HCT116 (cell line): Measurements from ENCODE around the gene SGK2. TPM values are rescaled to one million over a fixed set of nuclear protein-coding genes. Genes with fewer than 3 reads are reported as not detected.

Source experiments
- ATAC-seq: fragments of 200-7000 bp; cut with Tn5 transposase; 2 replicates; pipeline ENCODE4 v1.9.1; 2020; ENCODE audit warnings: mild to moderate bottlenecking, moderate library complexity
- Bru-seq: library from RNA; stranded (reverse); fragments of 400-500 nt; gene quantifications from one replicate; lab custom pipeline; 2021; lab: Mats Ljungman, UMichigan
- BruChase-seq, 2 experiments: library from RNA; stranded (reverse); fragments of 400-500 nt; gene quantifications; one replicate each; lab custom pipeline; 2021; lab: Mats Ljungman, UMichigan
- BruUV-seq: library from RNA; stranded (reverse); fragments of 400-500 nt; replicated peaks from 2 replicates; lab custom pipeline; 2021; lab: Mats Ljungman, UMichigan
- CTCF ChIA-PET: fragments of 300-600 bp; sonication (Branson Sonifier 250); formaldehyde crosslinking; loops from one replicate; lab custom pipeline; 2021; ENCODE audit warnings: antibody characterized with exemption; lab: Charles Lee
- POLR2A ChIA-PET: fragments of 300-600, 350-600 bp; sonication (Branson Sonifier 250); formaldehyde crosslinking; loops from one replicate; lab custom pipeline; 2021; ENCODE audit warnings: antibody characterized with exemption; lab: Charles Lee
- RAD21 ChIA-PET, 2 experiments: fragments of 300-600 bp; sonication (Branson Sonifier 250); formaldehyde crosslinking; loops; one replicate each; lab custom pipeline; 2023; ENCODE audit warnings: low total read pairs in 2 of 2; ENCODE audit not compliant: uncharacterized antibody in 2 of 2, unreplicated experiment in 2 of 2, low non-redundant PET in 1 of 2; lab: Charles Lee
- DNase-seq: peaks from one replicate; pipeline ENCODE4 v3.0.0-alpha.2; 2010; ENCODE audit warnings: low read depth, low spot score
- H2AFZ ChIP-seq: fragments of 200-600 bp; shearing (Covaris generic), sonication (generic); 2 replicates; pipeline ENCODE4 v1.6.1; 2017; ENCODE audit warnings: low read depth, mixed run types, mixed read lengths, antibody characterized with exemption, low read length; ENCODE audit not compliant: poor library complexity, severe bottlenecking
- H3K27ac ChIP-seq: 2 replicates; pipeline ENCODE4 v1.5.1; 2012; ENCODE audit warnings: low read depth, low read length
- H3K27me3 ChIP-seq: fragments of 200-600 bp; sonication (generic); 2 replicates; pipeline ENCODE4 v1.6.1; 2016; ENCODE audit warnings: mixed run types, low read length, mixed read lengths; ENCODE audit not compliant: insufficient read depth
- H3K36me3 ChIP-seq, 2 experiments: fragments of 200-500 bp in 1 of 2; fragments of 200-600 bp in 1 of 2; sonication (Bioruptor generic) in 1 of 2; sonication (generic) in 1 of 2; 2 replicates each; pipeline versions ENCODE4 v1.5.1 to v1.6.1; 2014 to 2016; ENCODE audit warnings: low read length in 2 of 2, inconsistent platforms in 1 of 2, mixed read lengths in 1 of 2, mixed run types in 1 of 2; ENCODE audit not compliant: insufficient read depth in 2 of 2, control insufficient read depth in 1 of 2
- H3K4me1 ChIP-seq, 2 experiments: fragments of 200-600 bp in 1 of 2; sonication (generic) in 1 of 2; 2 replicates each; pipeline versions ENCODE4 v1.5.1 to v1.6.1; 2012 to 2017; ENCODE audit warnings: low read length in 2 of 2, inconsistent platforms in 1 of 2, mild to moderate bottlenecking in 1 of 2, mixed read lengths in 1 of 2, mixed run types in 1 of 2, moderate library complexity in 1 of 2; ENCODE audit not compliant: insufficient read depth in 2 of 2, control insufficient read depth in 1 of 2
- H3K4me2 ChIP-seq: fragments of 200-600 bp; sonication (generic); 2 replicates; pipeline ENCODE4 v1.6.1; 2017; ENCODE audit warnings: mixed run types, low read length, mixed read lengths
- H3K4me3 ChIP-seq, 2 experiments: fragments of 200-600 bp in 1 of 2; sonication (generic) in 1 of 2; replicated peaks in 1 of 2; 2 replicates each; pipeline ENCODE4 v1.5.1; 2011 to 2016; ENCODE audit warnings: low read length in 2 of 2, control low read depth in 1 of 2, low read depth in 1 of 2, mild to moderate bottlenecking in 1 of 2, mixed read lengths in 1 of 2, mixed run types in 1 of 2
- H3K79me2 ChIP-seq: fragments of 200-600 bp; sonication (generic); 2 replicates; pipeline ENCODE4 v1.6.1; 2017; ENCODE audit warnings: mild to moderate bottlenecking, mixed run types, low read length, moderate library complexity, mixed read lengths; ENCODE audit not compliant: insufficient read depth
- H3K9ac ChIP-seq: fragments of 200-600 bp; sonication (generic); 2 replicates; pipeline ENCODE4 v1.6.1; 2016; ENCODE audit warnings: low read length, mixed read lengths
- H3K9me2 ChIP-seq: fragments of 200-600 bp; sonication (generic), shearing (Covaris generic); 2 replicates; pipeline ENCODE4 v1.6.1; 2017; ENCODE audit warnings: mixed run types, mild to moderate bottlenecking, moderate library complexity; ENCODE audit not compliant: insufficient read depth
- H3K9me3 ChIP-seq, 2 experiments: fragments of 200-500 bp in 1 of 2; fragments of 200-600 bp in 1 of 2; sonication (Bioruptor generic) in 1 of 2; sonication (generic) in 1 of 2; 2 replicates each; pipeline ENCODE4 v1.6.1; 2014 to 2017; ENCODE audit warnings: low read length in 2 of 2, mixed read lengths in 2 of 2, inconsistent platforms in 1 of 2, low read depth in 1 of 2, mild to moderate bottlenecking in 1 of 2, mixed run types in 1 of 2, moderate library complexity in 1 of 2; ENCODE audit not compliant: control insufficient read depth in 1 of 2, insufficient read depth in 1 of 2
- H4K20me1 ChIP-seq: fragments of 200-600 bp; sonication (generic), shearing (Covaris generic); 2 replicates; pipeline ENCODE4 v1.6.1; 2017; ENCODE audit warnings: mixed run types, mild to moderate bottlenecking, moderate library complexity; ENCODE audit not compliant: insufficient read depth
- CBX3 ChIP-seq: IDR thresholded peaks from 2 replicates; pipeline ENCODE4 v1.6.1; 2012; ENCODE audit warnings: low read depth
- CEBPB ChIP-seq: IDR thresholded peaks from 2 replicates; pipeline ENCODE4 v1.6.1; 2012; ENCODE audit warnings: low read depth
- EGR1 ChIP-seq: IDR thresholded peaks from 2 replicates; pipeline ENCODE4 v1.6.1; 2012; ENCODE audit warnings: low read depth
- ELF1 ChIP-seq: IDR thresholded peaks from 2 replicates; pipeline ENCODE4 v1.6.1; 2012; ENCODE audit warnings: low read depth, borderline replicate concordance
- EZH2 ChIP-seq: fragments of 200-600 bp; sonication (generic); IDR thresholded peaks from 2 replicates; pipeline ENCODE4 v1.6.1; 2017; ENCODE audit warnings: antibody characterized with exemption, mixed run types
- EZH2phosphoT487 ChIP-seq: fragments of 200-600 bp; IDR thresholded peaks from 2 replicates; pipeline ENCODE4 v1.6.1; 2018; ENCODE audit warnings: antibody characterized with exemption, borderline replicate concordance
- POLR2AphosphoS5 ChIP-seq: IDR thresholded peaks from 2 replicates; pipeline ENCODE4 v1.6.1; 2011; ENCODE audit warnings: mild to moderate bottlenecking, low read depth, low read length, moderate library complexity
- SIN3A ChIP-seq: IDR thresholded peaks from 2 replicates; pipeline ENCODE4 v1.6.1; 2012; ENCODE audit warnings: low read depth
- SRF ChIP-seq: IDR thresholded peaks from 2 replicates; pipeline ENCODE4 v1.6.1; 2012; ENCODE audit warnings: low read depth
- TCF7L2 ChIP-seq: IDR thresholded peaks from 2 replicates; pipeline ENCODE4 v1.7.0; 2011; ENCODE audit warnings: borderline replicate concordance, inconsistent platforms; ENCODE audit not compliant: insufficient read depth, insufficient read length; ENCODE audit errors: extremely low read depth
- YY1 ChIP-seq: IDR thresholded peaks from 2 replicates; pipeline ENCODE4 v1.6.1; 2011; ENCODE audit warnings: low read length, low read depth, moderate library complexity, mild to moderate bottlenecking; ENCODE audit not compliant: insufficient replicate concordance; ENCODE audit errors: extremely low read depth
- ZFX ChIP-seq: fragments of 450-650 bp; IDR thresholded peaks from 2 replicates; pipeline ENCODE4 v1.6.1; 2017
- ZNF274 ChIP-seq: fragments of 200-500 bp; sonication (Bioruptor generic); IDR thresholded peaks from 2 replicates; pipeline ENCODE4 v1.6.1; 2014; ENCODE audit warnings: mild to moderate bottlenecking, low read depth, low read length, inconsistent platforms
- intact Hi-C: fragments of 100-400 bp; cut with micrococcal nuclease; formaldehyde crosslinking; loops from 2 replicates; pipeline ENCODE4 v1.10.0; 2022
- long read RNA-seq: library from polyadenylated mRNA; unstranded; transcript quantifications from one replicate; pipeline ENCODE4 v2.0.0, GENCODE V29; 2021; ENCODE audit not compliant: unreplicated experiment
- polyA plus RNA-seq: library from polyadenylated mRNA; unstranded; fragments of >200 nt; gene quantifications from 2 replicates; pipeline ENCODE4 v1.2.1, GENCODE V29; 2012; ENCODE audit warnings: missing spikeins
- total RNA-seq: library from RNA; stranded (reverse); gene quantifications from one replicate; pipeline ENCODE4 v1.2.1, GENCODE V29; 2021; ENCODE audit not compliant: unreplicated experiment
- TF ChIP-seq, protein P1 (sequence below): IDR thresholded peaks from 2 replicates; pipeline ENCODE4 v1.6.1; 2012
- TF ChIP-seq, protein P2 (sequence below), 3 experiments: fragments of 200-600 bp in 1 of 3; sonication (generic) in 1 of 3; IDR thresholded peaks in 2 of 3; conservative IDR thresholded peaks in 1 of 3; 2 replicates each; pipeline ENCODE4 v1.5.1; 2012 to 2017; ENCODE audit warnings: low read depth in 2 of 3, low read length in 2 of 3, antibody characterized with exemption in 1 of 3, borderline replicate concordance in 1 of 3, control low read depth in 1 of 3, mild to moderate bottlenecking in 1 of 3, mixed read lengths in 1 of 3, mixed run types in 1 of 3, moderate library complexity in 1 of 3; ENCODE audit not compliant: insufficient read depth in 1 of 3
- TF ChIP-seq, protein P3 (sequence below): IDR thresholded peaks from 2 replicates; pipeline ENCODE4 v1.6.1; 2011; ENCODE audit warnings: mild to moderate bottlenecking, low read length, moderate library complexity; ENCODE audit not compliant: insufficient replicate concordance; ENCODE audit errors: extremely low read depth
- TF ChIP-seq, protein P4 (sequence below): IDR thresholded peaks from 2 replicates; pipeline ENCODE4 v1.6.1; 2012; ENCODE audit warnings: low read depth

SGK2 gene
- total RNA-seq (2.3 TPM), Bru-seq, nascent RNA (percentile 39 among the genes with signal in this experiment), BruChase-seq, experiment 1, labeled RNA remaining after a 6-hour chase (percentile 53 among the genes with signal in this experiment), BruChase-seq, experiment 2, labeled RNA remaining after a 2-hour chase (percentile 50 among the genes with signal in this experiment)
- 2.2 TPM in 2 replicates for polyA plus RNA-seq
- long read RNA-seq: 0 reads

DNA sequence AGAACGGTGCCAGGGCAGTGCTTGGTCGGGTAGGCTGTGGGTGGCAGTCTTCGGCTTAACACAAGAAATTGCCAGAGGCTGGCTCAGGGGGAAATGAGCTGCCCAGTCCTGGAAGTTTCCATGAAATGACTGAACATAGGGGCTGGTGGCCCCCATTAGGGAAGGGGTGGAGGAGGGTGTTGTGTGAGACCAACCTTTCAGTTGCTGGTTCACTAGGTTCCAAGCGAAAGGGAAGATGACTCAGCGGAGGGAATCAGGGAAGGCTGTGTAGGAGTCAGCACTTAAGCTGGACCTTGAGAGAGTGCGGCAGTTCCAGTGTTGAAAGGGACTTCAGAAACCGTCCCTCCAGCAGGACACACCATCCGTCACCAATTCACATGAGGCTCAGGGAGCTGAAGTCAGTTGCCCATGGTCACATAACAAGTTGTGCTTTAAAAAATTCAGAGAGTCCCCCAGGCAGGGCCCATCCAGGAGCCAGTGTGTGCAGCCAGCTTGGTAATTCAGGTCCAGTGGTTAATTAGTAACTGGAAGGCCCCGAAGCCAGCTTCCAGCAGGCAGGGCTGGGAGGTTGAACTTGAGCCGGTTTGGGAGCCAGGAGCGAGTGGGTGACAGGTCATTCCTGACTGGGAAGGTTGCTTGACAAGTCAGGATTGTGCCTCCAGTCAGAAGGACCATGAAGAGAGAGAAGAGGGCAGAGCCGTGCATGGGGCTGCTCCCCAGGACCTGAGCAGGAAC lies at the start of gene SGK2:
Gene SGK2 (plus strand): TSS at position 616 of the 735 bp plus-strand sequence. CDS start 7,469 bp downstream, outside the sequence.
- DNase-seq: no peak
- BruUV-seq: no TSS peak
- no peaks in the 10 kb centered on the region for H3K9me2 ChIP-seq
- CTCF ChIA-PET: interaction anchor here (1.1 kb wide), 1 partner anchor 133 kb away, joined by 4 read pairs; no protein-coding TSS in a partner anchor
- no peaks in the 10 kb centered on the region for H3K27me3 ChIP-seq
- H3K4me3 ChIP-seq: no peak within 1 kb of the TSS
- RAD21 ChIA-PET: no interaction called here
- peak within 1 kb of the TSS; percentile 43 for H3K4me2 ChIP-seq
- H3K36me3 ChIP-seq: no peaks in the 10 kb centered on the region
- 0 out of 2 replicates have a peak within 1 kb of the TSS, but pooled peaks have one; percentile 1 for H3K9ac ChIP-seq
- POLR2A ChIA-PET: no interaction called here
- H4K20me1 ChIP-seq: no peaks in the 10 kb centered on the region
- H3K27ac ChIP-seq: peak within 1 kb of the TSS; percentile 32; the same call in 1 of the 2 replicates
- peak; percentile 60; the same call in 1 of the 2 replicates for ATAC-seq
- no peak within 1 kb of the TSS for H2AFZ ChIP-seq
- H3K9me3 ChIP-seq: no peaks in the 10 kb centered on the region
- H3K79me2 ChIP-seq: no peaks in the 10 kb centered on the region
- no peak for TF ChIP-seq TCF7L2
- TF ChIP-seq, protein P1, sequence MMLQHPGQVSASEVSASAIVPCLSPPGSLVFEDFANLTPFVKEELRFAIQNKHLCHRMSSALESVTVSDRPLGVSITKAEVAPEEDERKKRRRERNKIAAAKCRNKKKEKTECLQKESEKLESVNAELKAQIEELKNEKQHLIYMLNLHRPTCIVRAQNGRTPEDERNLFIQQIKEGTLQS: no peak
- TF ChIP-seq, protein P2, sequence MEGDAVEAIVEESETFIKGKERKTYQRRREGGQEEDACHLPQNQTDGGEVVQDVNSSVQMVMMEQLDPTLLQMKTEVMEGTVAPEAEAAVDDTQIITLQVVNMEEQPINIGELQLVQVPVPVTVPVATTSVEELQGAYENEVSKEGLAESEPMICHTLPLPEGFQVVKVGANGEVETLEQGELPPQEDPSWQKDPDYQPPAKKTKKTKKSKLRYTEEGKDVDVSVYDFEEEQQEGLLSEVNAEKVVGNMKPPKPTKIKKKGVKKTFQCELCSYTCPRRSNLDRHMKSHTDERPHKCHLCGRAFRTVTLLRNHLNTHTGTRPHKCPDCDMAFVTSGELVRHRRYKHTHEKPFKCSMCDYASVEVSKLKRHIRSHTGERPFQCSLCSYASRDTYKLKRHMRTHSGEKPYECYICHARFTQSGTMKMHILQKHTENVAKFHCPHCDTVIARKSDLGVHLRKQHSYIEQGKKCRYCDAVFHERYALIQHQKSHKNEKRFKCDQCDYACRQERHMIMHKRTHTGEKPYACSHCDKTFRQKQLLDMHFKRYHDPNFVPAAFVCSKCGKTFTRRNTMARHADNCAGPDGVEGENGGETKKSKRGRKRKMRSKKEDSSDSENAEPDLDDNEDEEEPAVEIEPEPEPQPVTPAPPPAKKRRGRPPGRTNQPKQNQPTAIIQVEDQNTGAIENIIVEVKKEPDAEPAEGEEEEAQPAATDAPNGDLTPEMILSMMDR (IDR thresholded peaks at IDR 0.05 in 2 of 3, conservative IDR thresholded peaks at IDR 0.05 in 1 of 3; ENCODE audit: borderline replicate concordance in 1 of 3, insufficient read depth in 1 of 3, low read depth in 2 of 3, low read length in 2 of 3): no peak
- TF ChIP-seq EZH2: no peak
- no peak for TF ChIP-seq SIN3A
- TF ChIP-seq YY1: no peak
- TF ChIP-seq ZNF274: no peak
- TF ChIP-seq POLR2AphosphoS5: no peak
- TF ChIP-seq CEBPB: no peak
- TF ChIP-seq CBX3: no peak
- TF ChIP-seq, protein P3, sequence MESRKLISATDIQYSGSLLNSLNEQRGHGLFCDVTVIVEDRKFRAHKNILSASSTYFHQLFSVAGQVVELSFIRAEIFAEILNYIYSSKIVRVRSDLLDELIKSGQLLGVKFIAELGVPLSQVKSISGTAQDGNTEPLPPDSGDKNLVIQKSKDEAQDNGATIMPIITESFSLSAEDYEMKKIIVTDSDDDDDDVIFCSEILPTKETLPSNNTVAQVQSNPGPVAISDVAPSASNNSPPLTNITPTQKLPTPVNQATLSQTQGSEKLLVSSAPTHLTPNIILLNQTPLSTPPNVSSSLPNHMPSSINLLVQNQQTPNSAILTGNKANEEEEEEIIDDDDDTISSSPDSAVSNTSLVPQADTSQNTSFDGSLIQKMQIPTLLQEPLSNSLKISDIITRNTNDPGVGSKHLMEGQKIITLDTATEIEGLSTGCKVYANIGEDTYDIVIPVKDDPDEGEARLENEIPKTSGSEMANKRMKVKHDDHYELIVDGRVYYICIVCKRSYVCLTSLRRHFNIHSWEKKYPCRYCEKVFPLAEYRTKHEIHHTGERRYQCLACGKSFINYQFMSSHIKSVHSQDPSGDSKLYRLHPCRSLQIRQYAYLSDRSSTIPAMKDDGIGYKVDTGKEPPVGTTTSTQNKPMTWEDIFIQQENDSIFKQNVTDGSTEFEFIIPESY: no peak
- TF ChIP-seq, protein P4, sequence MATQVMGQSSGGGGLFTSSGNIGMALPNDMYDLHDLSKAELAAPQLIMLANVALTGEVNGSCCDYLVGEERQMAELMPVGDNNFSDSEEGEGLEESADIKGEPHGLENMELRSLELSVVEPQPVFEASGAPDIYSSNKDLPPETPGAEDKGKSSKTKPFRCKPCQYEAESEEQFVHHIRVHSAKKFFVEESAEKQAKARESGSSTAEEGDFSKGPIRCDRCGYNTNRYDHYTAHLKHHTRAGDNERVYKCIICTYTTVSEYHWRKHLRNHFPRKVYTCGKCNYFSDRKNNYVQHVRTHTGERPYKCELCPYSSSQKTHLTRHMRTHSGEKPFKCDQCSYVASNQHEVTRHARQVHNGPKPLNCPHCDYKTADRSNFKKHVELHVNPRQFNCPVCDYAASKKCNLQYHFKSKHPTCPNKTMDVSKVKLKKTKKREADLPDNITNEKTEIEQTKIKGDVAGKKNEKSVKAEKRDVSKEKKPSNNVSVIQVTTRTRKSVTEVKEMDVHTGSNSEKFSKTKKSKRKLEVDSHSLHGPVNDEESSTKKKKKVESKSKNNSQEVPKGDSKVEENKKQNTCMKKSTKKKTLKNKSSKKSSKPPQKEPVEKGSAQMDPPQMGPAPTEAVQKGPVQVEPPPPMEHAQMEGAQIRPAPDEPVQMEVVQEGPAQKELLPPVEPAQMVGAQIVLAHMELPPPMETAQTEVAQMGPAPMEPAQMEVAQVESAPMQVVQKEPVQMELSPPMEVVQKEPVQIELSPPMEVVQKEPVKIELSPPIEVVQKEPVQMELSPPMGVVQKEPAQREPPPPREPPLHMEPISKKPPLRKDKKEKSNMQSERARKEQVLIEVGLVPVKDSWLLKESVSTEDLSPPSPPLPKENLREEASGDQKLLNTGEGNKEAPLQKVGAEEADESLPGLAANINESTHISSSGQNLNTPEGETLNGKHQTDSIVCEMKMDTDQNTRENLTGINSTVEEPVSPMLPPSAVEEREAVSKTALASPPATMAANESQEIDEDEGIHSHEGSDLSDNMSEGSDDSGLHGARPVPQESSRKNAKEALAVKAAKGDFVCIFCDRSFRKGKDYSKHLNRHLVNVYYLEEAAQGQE: no peak
- TF ChIP-seq ELF1: no peak
- TF ChIP-seq ZFX: no peak
- no peak for TF ChIP-seq SRF
- TF ChIP-seq EZH2phosphoT487: no peak
- no peak for TF ChIP-seq EGR1
- TF ChIP-seq, all 23 proteins: peak for 0
- intact Hi-C loops: no loop called here
- peaks cover 10 to 20% of the 10 kb centered on the region in 2 experiments for H3K4me1 ChIP-seq
